Erythroblast (primary cell): ENCODE measurements around the gene HRK.
A peak's percentile ranks its signal among the peaks of the same experiment; 100 is the strongest.

ENCODE experiments used
- DNase-seq, 2 experiments: peaks; one replicate each; lab custom pipeline; 2025; lab: John Stamatoyannopoulos, UW
- GATA1 ChIP-seq: IDR thresholded peaks from 2 replicates; pipeline ENCODE4 v1.6.1; 2011; ENCODE audit warnings: low read depth, mild to moderate bottlenecking, control low read depth, low read length, moderate library complexity
- POLR2A ChIP-seq: IDR thresholded peaks from 2 replicates; pipeline ENCODE4 v1.6.1; 2011; ENCODE audit warnings: mild to moderate bottlenecking, low read length

HRK gene

GRCh38 chr12:116885491-116885890 is 4.2 kb upstream of the HRK start:
- no peak for TF ChIP-seq GATA1
- TF ChIP-seq POLR2A: no peak
- DNase-seq: no peak

DNA sequence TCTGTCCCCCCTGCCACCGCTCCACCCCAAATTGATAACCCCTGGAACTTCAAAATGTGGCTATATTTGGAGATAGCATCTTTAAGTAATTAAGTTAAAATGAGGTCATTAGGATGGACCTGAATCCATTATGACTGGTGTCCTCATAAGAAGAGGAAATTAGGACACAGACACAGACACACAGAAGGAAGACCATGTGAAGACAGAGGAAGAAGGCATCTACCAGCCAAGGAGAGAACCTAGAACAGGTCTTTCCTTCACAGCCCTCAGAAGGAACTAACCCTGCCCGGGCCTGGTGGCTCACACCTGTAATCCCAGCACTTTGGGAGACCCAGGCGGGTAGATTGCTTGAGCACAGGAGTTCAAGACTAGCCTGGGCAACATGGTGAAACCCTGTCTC is 3.6 kb upstream of the HRK start:
- TF ChIP-seq POLR2A (no peak), GATA1 (no peak)
- DNase-seq: no peak

GRCh38 chr12:116882742-116883141 is 1.5 kb upstream of the HRK start:
- peak; percentile 5 to 24 for DNase-seq
- TF ChIP-seq POLR2A: no peak
- TF ChIP-seq GATA1: no peak

DNA sequence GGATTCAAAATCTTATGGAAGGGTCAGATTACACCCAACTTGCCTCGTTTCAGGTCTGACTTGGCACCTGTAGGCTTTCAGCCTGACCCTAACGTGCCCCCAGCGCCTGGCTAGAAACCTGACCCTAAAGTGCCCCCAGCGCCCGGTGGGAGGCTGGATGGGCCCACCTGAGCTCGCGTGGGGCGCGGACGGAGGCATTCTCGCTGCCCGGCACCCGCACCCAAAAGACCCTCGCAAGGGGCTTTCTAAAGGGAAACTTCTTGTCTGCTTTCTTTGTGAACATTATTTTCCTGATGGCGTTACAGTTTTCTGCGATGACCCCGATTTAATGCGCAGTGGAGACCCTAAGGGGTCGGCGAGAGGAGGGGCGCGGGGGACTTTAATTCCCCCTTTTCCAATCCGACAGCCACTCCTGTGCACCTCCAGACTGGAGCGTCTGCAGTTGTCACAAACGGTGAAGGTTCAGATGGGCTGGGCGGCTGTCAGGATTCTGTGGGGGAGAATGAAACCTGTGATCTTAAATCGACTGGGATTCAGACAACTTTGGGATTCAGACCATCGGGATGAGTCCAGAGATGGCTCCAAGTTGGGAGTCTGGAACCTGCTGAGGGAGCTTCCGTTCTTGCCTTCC is 751 bp upstream of the HRK start:
- no peak for DNase-seq
- TF ChIP-seq GATA1: no peak

DNA sequence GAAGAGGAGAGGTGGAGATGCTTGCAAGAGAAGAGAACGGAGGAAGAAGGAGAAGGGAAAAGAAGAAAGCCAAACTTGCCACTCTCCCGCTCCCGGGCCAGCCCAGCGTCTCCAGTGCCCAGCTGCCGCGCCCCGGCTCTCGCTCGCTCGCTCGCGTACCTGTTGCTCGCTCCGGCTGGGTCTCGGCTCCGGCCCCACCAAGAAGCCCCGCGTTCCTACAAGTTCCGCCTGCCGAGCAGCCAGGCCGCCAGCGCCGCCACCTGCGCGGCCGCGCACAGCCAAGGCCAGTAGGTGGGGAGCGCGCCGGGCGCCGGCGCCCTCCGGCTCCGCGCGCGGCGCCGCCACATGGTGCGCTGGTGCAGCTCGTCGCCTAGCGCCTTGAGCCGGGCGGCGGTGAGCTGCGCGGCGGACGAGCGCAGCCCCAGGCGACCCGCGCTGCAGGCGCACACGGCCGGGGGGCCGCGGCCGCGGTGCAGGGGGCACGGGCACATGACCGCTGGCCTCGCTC is 370 bp downstream of the HRK start:
- DNase-seq: peak; percentile 40 to 60

DNA sequence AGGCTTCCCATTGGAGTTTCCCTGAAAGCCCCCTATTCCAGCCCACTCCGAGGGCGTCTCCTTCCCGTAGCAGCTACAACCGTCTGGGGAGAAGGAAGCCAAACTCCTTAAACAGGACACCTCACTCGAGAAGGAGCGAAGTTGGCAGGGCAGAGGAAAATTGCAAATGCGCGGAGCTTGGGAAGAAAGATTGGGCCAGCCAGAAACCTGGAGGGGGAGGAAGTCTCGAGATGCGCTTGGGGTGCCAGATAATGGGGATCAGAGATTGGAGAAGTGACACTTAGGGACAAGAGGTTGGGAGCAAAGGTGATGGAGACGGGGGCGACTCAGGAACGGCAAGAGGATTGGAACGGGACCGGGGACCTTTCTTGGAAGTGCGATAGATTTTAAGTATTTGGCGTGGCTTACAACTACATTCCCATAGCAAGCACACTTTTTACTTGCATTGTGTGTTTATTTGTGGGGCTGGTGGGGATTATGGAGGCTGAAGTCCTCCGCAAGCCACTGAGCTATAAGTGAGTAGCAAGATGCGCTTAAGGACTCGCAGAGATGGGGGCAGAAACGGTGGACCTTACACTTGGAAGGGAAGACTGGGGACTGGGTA is 926 bp downstream of the HRK start:
- DNase-seq: no peak

More for the DNA sequence above, 370 bp downstream of the HRK start:
- TF ChIP-seq GATA1 (no peak), POLR2A (no peak)

DNA sequence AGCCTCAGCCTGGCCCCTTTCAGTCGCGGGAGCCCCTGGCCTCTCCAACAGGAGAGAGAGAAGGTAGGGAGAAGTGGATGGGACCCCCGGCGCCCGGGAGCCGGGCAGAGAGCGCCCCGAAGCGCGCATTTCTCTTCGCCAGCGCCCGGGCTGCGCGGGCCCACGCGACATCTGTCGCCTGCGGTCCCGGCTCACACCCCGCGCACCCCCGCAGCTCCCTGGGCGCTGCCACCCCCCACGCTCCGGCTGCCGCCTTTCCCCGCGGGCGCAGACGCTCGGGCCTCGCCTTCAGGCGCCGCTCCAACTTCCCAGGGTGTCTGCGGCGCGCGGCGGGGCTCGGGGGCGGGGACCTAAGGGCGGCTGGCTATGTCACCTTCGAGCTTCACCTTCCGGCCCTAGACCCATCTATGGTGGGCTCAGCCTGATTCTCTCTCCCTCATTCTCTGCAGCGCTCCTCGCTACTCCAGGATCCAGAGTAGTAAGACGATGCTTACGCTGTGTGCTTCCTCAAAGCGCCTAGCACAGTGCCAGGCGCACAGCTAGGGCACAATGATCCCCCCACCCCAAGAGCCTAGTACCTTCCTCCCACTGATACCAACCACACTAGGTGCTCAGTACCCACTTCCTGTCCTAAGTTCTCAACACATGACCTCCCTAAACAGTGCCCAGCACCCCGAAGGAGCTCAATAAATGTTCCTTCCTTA is 1.6 kb downstream of the HRK start:
- DNase-seq: no peak
- no peak for TF ChIP-seq GATA1
- no peak for TF ChIP-seq POLR2A

More for the DNA sequence above, 926 bp downstream of the HRK start:
- TF ChIP-seq GATA1: no peak
- no peak for TF ChIP-seq POLR2A

DNA sequence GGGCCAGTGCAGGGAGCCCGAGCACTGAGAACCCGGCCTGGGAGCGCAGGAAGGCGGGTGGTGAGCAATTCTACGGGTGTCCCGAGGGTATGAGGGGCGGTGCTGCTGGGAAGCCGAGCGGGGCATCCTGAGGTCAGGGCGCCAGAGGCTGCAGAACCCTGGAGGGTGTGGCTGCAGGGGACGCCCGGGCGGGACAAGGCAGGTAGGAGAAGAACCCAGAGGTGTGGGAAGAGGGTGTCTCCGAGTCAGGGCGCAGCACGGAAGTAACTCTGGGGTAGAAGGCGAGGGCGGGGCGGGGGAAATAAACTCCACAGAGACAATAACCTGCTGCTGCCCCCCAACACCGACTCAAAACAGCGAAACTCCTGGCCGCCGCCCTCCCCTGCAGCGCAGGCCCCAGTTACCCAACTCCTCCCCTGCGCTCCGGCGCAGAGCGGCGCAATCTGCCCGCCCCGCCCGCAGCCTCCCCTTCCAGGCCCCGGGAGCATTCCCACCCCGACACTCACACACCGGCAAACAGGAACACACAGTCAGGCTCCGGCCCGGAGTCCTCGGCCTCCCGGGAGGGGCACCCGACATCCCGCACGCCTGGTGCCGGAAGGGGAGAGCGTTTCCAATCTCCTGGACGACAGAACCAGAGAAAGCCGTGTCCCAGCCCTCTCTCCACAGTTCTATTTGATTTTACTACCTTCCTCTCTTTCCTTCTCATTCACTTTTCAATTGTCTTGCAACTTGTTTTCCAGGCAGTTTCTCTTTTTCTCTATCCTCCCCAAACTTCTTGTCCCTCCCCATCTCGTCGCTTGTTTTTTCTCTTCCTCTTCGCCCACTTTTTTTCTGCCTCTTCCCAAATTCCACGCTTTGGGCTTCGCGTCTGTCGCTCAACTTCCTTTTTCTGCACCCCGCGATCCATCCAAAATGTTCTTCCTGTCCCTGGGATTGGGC is 2.4 kb downstream of the HRK start:
- TF ChIP-seq POLR2A: no peak
- TF ChIP-seq GATA1: no peak
- DNase-seq: no peak

DNA sequence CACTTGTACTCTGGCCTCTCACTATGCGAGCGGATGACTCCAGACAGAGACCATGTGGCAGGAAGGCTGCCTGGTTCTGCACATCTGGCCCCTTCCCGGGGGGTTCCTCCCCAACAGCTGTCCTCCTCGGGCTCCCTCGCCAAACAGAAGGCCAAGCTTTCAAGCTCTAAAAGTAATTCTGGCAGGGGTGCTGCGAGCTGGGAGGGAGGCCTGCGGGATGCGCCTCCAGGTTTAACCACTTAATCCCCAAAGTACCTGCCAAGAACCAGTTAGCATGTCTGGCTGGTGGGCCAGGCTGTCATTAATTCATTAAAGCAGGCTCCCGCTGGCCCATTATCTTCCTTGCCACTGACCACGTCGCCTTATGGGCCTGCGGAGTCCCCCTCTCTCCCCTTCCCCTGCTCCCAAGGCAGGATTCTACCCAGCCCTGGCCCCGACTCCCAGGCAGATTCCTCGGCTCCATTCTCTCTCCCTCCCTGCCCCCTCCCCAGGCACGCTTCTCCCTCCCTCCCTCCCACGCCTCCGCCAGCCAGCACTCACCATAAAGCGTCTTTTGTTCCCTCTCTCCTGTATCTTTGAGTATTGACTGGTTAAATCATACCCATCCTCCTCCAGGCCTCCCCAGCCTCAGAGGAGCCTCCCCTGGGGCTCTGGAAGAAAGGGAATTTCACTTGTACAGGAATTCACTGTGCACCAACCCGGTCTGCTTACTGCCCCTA is 4.9 kb downstream of the HRK start:
- DNase-seq: no peak
- TF ChIP-seq GATA1 (no peak), POLR2A (no peak)

GRCh38 chr12:116874324-116874995 is 6.8 kb downstream of the HRK start:
- no peak for TF ChIP-seq POLR2A
- TF ChIP-seq GATA1: no peak
- DNase-seq: no peak

DNA sequence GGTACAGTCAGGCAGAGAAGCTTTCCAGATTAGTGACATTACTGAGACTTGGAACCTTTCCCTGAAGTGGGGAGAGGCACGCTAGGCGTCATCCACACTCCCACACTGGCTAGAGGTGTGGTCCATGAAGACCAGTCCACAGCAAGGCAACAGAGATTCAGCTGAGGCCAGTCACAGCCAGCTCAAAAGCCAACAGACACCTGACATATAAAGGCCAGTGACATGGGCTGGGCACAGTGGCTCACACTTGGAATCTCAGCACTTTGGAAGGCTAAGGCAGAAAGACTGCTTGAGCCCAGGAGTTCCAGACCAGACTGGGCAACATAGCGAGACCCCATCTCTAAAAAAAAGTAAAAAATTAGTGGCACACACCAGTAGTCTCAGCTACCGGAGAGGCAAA is 10.9 kb downstream of the HRK start:
- no peak for DNase-seq
- TF ChIP-seq POLR2A (no peak), GATA1 (no peak)

GRCh38 chr12:116867523-116867922 is 13.7 kb downstream of the HRK start:
- DNase-seq: no peak
- TF ChIP-seq POLR2A (no peak), GATA1 (no peak)
